K562 (cell line): ENCODE data around the gene DPH6. TPM values are rescaled to one million over a fixed set of nuclear protein-coding genes. Genes with fewer than 3 reads are reported as not detected.

Source experiments
- ARID1B ChIP-seq: fragments of 450-650 bp; IDR thresholded peaks from 2 replicates; pipeline ENCODE4 v1.6.1; 2016; ENCODE audit warnings: antibody characterized with exemption, mild to moderate bottlenecking, inconsistent platforms
- ARNT ChIP-seq, 2 experiments: fragments of 450-650 bp; IDR thresholded peaks; 2 replicates each; pipeline ENCODE4 v1.6.1; 2016; ENCODE audit warnings: mild to moderate bottlenecking in 1 of 2
- FOXA3 ChIP-seq, 2 experiments: fragments of 450-650 bp in 1 of 2; sonication (generic) in 1 of 2; formaldehyde crosslinking; IDR thresholded peaks in 1 of 2; conservative IDR thresholded peaks in 1 of 2; 2 replicates each; pipeline versions ENCODE4 v1.4.0 to v1.8.0; 2020 to 2022; ENCODE audit warnings: mild to moderate bottlenecking in 2 of 2, missing genetic modification reagents in 1 of 2
- FOXP1 ChIP-seq: sonication (generic); formaldehyde crosslinking; IDR thresholded peaks from 2 replicates; pipeline ENCODE4 v1.8.0; 2022; ENCODE audit warnings: mild to moderate bottlenecking, missing genetic modification reagents
- MAFF ChIP-seq: IDR thresholded peaks from 2 replicates; pipeline ENCODE4 v1.6.1; 2012; ENCODE audit warnings: low read length, improper control_type of control experiment
- NFIX ChIP-seq: fragments of 250-450 bp; sonication (Bioruptor Pico); IDR thresholded peaks from 2 replicates; pipeline ENCODE4 v1.4.0; 2020; ENCODE audit warnings: low read depth, mild to moderate bottlenecking, moderate library complexity
- NR2F6 ChIP-seq: fragments of 450-650 bp; formaldehyde crosslinking; IDR thresholded peaks from 2 replicates; pipeline ENCODE4 v1.4.0; 2020; ENCODE audit warnings: mild to moderate bottlenecking
- PML ChIP-seq: IDR thresholded peaks from 2 replicates; pipeline ENCODE4 v1.6.1; 2012; ENCODE audit warnings: low read length, inconsistent platforms
- RFX1 ChIP-seq: fragments of 450-650 bp; IDR thresholded peaks from 2 replicates; pipeline ENCODE4 v1.6.1; 2016; ENCODE audit warnings: mild to moderate bottlenecking, moderate library complexity
- SNIP1 ChIP-seq: fragments of 450-650 bp; IDR thresholded peaks from 2 replicates; pipeline ENCODE4 v1.7.1; 2017; ENCODE audit warnings: low read depth, mild to moderate bottlenecking
- TARDBP ChIP-seq: fragments of 450-650 bp; IDR thresholded peaks from 2 replicates; pipeline ENCODE4 v1.6.1; 2016
- TRIM24 ChIP-seq, 2 experiments: fragments of 450-650 bp; IDR thresholded peaks; 2 replicates each; pipeline ENCODE4 v1.6.1; 2016
- TRIM28 ChIP-seq: fragments of 450-650 bp; IDR thresholded peaks from 2 replicates; pipeline ENCODE4 v1.6.1; 2017
- TSC22D4 ChIP-seq: fragments of 450-650 bp; IDR thresholded peaks from 2 replicates; pipeline ENCODE4 v1.6.1; 2016; ENCODE audit warnings: missing genetic modification characterization, missing biosample characterization, control low read depth
- ZKSCAN1 ChIP-seq: fragments of 150-350 bp; IDR thresholded peaks from 2 replicates; pipeline ENCODE4 v1.6.1; 2016; ENCODE audit warnings: low read depth, low read length
- ZNF217 ChIP-seq: sonication (generic); formaldehyde crosslinking; IDR thresholded peaks from 2 replicates; pipeline ENCODE4 v1.8.0; 2022; ENCODE audit warnings: mild to moderate bottlenecking, missing genetic modification reagents
- ZNF507 ChIP-seq: conservative IDR thresholded peaks from 2 replicates; pipeline ENCODE4 v1.6.1; 2017; ENCODE audit warnings: missing genetic modification characterization, missing compliant biosample characterization
- polyA plus RNA-seq, 8 experiments: library from polyadenylated mRNA; depleted of rRNA in 4 of 8; stranded (reverse) in 5 of 8; unstranded in 3 of 8; fragments of >200 nt; fragmentation: Nextera tagmentation in 2 of 8; fragmentation: Illumina TruSeq in 1 of 8; extraction: Ambion mirVana in 2 of 8; extraction: Trizol in 1 of 8; gene quantifications; 2 replicates each; pipeline versions ENCODE4 v1.2.1 to v1.2.3, GENCODE V29; 2011 to 2014; ENCODE audit warnings: inconsistent platforms in 1 of 8, missing spikeins in 1 of 8
- total RNA-seq, 7 experiments: library from RNA; depleted of rRNA in 6 of 7; stranded (reverse); fragments of >200 nt in 6 of 7; fragmentation: Illumina TruSeq in 2 of 7; extraction: Trizol in 2 of 7; gene quantifications; 2 replicates each; pipeline versions ENCODE4 v1.2.1 to v1.2.3, GENCODE V29; 2011 to 2021; ENCODE audit warnings: low replicate concordance in 1 of 7
- TF ChIP-seq, protein P1 (sequence below), 2 experiments: fragments of 450-650 bp in 1 of 2; sonication (generic) in 1 of 2; formaldehyde crosslinking in 1 of 2; IDR thresholded peaks; 2 replicates each; pipeline versions ENCODE4 v1.7.1 to v1.9.0; 2016 to 2022; ENCODE audit warnings: inconsistent platforms in 1 of 2, mild to moderate bottlenecking in 1 of 2, missing genetic modification reagents in 1 of 2
- TF ChIP-seq, protein P2 (sequence below): fragments of 450-650 bp; IDR thresholded peaks from 2 replicates; pipeline ENCODE4 v1.6.1; 2014; ENCODE audit warnings: low read depth, mild to moderate bottlenecking, moderate library complexity, borderline replicate concordance
- TF ChIP-seq, protein P3 (sequence below): IDR thresholded peaks from 2 replicates; pipeline ENCODE4 v1.6.1; 2014; ENCODE audit warnings: antibody characterized with exemption

DPH6 gene
- total and polyA plus RNA-seq, 9 of the 15 experiments (the other 6 are each of a cell fraction or from before 2014, with no cell fraction given): 10.1 to 69.1 (median 18.8) TPM

DNA sequence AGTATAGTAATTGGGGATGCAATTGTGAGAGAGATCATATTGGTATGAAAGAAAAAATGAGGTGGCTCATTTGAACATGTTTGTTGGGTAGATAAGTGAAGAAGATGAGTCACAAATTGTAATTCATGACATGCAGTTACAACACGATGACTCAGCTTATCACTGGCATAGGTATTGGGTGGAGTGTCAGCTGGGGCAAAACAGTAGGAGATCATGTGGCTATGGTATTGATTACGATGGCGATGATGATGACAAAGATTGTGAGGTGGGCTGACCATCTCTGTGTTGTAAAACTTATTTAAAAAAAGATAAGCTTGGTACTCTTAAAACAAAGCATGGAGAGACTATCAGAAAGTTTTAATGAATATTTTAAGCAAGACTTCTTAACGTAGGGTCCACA is 11.6 kb upstream of the DPH6 start (continued):
- TF ChIP-seq, protein P1, sequence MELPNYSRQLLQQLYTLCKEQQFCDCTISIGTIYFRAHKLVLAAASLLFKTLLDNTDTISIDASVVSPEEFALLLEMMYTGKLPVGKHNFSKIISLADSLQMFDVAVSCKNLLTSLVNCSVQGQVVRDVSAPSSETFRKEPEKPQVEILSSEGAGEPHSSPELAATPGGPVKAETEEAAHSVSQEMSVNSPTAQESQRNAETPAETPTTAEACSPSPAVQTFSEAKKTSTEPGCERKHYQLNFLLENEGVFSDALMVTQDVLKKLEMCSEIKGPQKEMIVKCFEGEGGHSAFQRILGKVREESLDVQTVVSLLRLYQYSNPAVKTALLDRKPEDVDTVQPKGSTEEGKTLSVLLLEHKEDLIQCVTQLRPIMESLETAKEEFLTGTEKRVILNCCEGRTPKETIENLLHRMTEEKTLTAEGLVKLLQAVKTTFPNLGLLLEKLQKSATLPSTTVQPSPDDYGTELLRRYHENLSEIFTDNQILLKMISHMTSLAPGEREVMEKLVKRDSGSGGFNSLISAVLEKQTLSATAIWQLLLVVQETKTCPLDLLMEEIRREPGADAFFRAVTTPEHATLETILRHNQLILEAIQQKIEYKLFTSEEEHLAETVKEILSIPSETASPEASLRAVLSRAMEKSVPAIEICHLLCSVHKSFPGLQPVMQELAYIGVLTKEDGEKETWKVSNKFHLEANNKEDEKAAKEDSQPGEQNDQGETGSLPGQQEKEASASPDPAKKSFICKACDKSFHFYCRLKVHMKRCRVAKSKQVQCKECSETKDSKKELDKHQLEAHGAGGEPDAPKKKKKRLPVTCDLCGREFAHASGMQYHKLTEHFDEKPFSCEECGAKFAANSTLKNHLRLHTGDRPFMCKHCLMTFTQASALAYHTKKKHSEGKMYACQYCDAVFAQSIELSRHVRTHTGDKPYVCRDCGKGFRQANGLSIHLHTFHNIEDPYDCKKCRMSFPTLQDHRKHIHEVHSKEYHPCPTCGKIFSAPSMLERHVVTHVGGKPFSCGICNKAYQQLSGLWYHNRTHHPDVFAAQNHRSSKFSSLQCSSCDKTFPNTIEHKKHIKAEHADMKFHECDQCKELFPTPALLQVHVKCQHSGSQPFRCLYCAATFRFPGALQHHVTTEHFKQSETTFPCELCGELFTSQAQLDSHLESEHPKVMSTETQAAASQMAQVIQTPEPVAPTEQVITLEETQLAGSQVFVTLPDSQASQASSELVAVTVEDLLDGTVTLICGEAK (IDR thresholded peaks at IDR 0.05): no peak
- TF ChIP-seq, protein P1 (CRISPR knock-in tag; IDR thresholded peaks at IDR 0.05): no peak
- no peak for TF ChIP-seq TRIM28
- no peak for TF ChIP-seq TARDBP
- no peak; the same call in 1 of the 2 replicates for TF ChIP-seq RFX1
- no peak; a peak in 1 of 4 replicates for TF ChIP-seq FOXA3 (CRISPR knock-in tag; conservative IDR thresholded peaks at IDR 0.05 in 1 of 2, IDR thresholded peaks at IDR 0.05 in 1 of 2)
- TF ChIP-seq, protein P2, sequence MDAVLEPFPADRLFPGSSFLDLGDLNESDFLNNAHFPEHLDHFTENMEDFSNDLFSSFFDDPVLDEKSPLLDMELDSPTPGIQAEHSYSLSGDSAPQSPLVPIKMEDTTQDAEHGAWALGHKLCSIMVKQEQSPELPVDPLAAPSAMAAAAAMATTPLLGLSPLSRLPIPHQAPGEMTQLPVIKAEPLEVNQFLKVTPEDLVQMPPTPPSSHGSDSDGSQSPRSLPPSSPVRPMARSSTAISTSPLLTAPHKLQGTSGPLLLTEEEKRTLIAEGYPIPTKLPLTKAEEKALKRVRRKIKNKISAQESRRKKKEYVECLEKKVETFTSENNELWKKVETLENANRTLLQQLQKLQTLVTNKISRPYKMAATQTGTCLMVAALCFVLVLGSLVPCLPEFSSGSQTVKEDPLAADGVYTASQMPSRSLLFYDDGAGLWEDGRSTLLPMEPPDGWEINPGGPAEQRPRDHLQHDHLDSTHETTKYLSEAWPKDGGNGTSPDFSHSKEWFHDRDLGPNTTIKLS: no peak; the same call in 1 of the 2 replicates
- TF ChIP-seq, protein P3, sequence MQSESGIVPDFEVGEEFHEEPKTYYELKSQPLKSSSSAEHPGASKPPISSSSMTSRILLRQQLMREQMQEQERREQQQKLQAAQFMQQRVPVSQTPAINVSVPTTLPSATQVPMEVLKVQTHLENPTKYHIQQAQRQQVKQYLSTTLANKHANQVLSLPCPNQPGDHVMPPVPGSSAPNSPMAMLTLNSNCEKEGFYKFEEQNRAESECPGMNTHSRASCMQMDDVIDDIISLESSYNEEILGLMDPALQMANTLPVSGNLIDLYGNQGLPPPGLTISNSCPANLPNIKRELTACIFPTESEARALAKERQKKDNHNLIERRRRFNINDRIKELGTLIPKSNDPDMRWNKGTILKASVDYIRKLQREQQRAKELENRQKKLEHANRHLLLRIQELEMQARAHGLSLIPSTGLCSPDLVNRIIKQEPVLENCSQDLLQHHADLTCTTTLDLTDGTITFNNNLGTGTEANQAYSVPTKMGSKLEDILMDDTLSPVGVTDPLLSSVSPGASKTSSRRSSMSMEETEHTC: peak; percentile 79
- no peak for TF ChIP-seq ZKSCAN1
- TF ChIP-seq NFIX: no peak
- peak; percentile 78 for TF ChIP-seq PML
- TF ChIP-seq ARNT (IDR thresholded peaks at IDR 0.05): peak; percentile 85 to 92; a peak in 3 of 4 replicates
- TF ChIP-seq ARID1B: peak; percentile 99
- no peak for TF ChIP-seq NR2F6
- TF ChIP-seq TRIM24 (IDR thresholded peaks at IDR 0.05): peak; percentile 97 to 98
- TF ChIP-seq SNIP1: no peak
- TF ChIP-seq ZNF507 (tag): no peak
- no peak for TF ChIP-seq TSC22D4 (tag)
- no peak for TF ChIP-seq ZNF217 (CRISPR knock-in tag)
- TF ChIP-seq MAFF: peak; percentile 98
- no peak for TF ChIP-seq FOXP1
